Measurements from ENCODE around the gene PLSCR1.

DNA sequence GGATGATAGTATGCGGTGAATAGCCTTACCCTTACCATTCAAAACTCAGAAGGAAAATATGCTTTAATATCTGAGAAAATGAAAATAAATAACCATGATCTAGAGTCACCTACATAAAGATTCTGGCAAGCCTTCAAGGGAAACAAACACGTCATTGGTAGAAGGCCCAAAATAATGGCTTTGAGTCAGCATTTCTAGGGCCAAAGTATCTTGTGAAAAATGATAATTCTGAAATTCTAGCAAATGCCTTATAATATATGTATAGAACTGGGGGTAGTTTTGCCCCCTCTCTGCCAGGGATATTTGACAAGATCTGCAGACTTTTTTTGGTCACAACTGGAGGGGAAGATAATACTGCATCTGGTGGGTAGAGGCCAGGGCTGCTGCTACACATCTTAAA lies 15.4 kb downstream of the PLSCR1 start:
- TF ChIP-seq EZH2 (IDR thresholded peaks at IDR 0.05; ENCODE audit: borderline replicate concordance, insufficient read depth, low read depth, low read length, poor library complexity, severe bottlenecking): no peak
- TF ChIP-seq, protein P1, sequence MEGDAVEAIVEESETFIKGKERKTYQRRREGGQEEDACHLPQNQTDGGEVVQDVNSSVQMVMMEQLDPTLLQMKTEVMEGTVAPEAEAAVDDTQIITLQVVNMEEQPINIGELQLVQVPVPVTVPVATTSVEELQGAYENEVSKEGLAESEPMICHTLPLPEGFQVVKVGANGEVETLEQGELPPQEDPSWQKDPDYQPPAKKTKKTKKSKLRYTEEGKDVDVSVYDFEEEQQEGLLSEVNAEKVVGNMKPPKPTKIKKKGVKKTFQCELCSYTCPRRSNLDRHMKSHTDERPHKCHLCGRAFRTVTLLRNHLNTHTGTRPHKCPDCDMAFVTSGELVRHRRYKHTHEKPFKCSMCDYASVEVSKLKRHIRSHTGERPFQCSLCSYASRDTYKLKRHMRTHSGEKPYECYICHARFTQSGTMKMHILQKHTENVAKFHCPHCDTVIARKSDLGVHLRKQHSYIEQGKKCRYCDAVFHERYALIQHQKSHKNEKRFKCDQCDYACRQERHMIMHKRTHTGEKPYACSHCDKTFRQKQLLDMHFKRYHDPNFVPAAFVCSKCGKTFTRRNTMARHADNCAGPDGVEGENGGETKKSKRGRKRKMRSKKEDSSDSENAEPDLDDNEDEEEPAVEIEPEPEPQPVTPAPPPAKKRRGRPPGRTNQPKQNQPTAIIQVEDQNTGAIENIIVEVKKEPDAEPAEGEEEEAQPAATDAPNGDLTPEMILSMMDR (IDR thresholded peaks at IDR 0.05): no peak
